Measurements from ENCODE around the gene HIVEP3.

GRCh38 chr1:41953291-41953690, 34.6 kb upstream of the HIVEP3 start:
- TF ChIP-seq EZH2 (IDR thresholded peaks at IDR 0.05) (no peak), CTCF (IDR thresholded peaks at IDR 0.05) (no peak), EZH2phosphoT487 (IDR thresholded peaks at IDR 0.05) (no peak)
